CD4-positive, alpha-beta T cell (primary cell): ENCODE measurements around the gene CKAP2. TPM values are rescaled to one million over a fixed set of nuclear protein-coding genes. Genes with fewer than 3 reads are reported as not detected.

Source experiments
- ATAC-seq: fragments of 200-7000 bp; cut with Tn5 transposase; one replicate; pipeline ENCODE4 v1.10.0; 2022; ENCODE audit warnings: mild to moderate bottlenecking; ENCODE audit not compliant: poor library complexity
- CTCF ChIA-PET: fragments of 350-600 bp; sonication (Branson Sonifier 250); formaldehyde crosslinking; loops from one replicate; lab custom pipeline; 2021; ENCODE audit warnings: antibody characterized with exemption, inconsistent platforms; lab: Charles Lee
- POLR2A ChIA-PET: fragments of 350-600 bp; sonication (Branson Sonifier 250); formaldehyde crosslinking; loops from one replicate; lab custom pipeline; 2021; ENCODE audit warnings: antibody characterized with exemption, inconsistent platforms; lab: Charles Lee
- DNase-seq, 14 experiments: peaks; one replicate each; pipeline ENCODE4 v3.0.0-alpha.2; 2013 to 2020; ENCODE audit warnings: mixed read lengths in 2 of 14
- H3K27ac ChIP-seq, 2 donors: one replicate each; pipeline versions ENCODE4 v1.5.1 to v1.7.0; 2013; ENCODE audit warnings: low read length in 2 of 2, low read depth in 1 of 2, mild to moderate bottlenecking in 1 of 2
- H3K27me3 ChIP-seq, 2 experiments: 1 replicate in 1 of 2; 2 replicates in 1 of 2; pipeline versions ENCODE4 v1.6.1 to v1.7.0; 2013; ENCODE audit warnings: low read length in 2 of 2, control low read depth in 1 of 2, mild to moderate bottlenecking in 1 of 2, moderate library complexity in 1 of 2; ENCODE audit not compliant: insufficient read depth in 2 of 2, control insufficient read depth in 1 of 2
- H3K36me3 ChIP-seq: one replicate; pipeline ENCODE4 v1.6.1; 2013; ENCODE audit warnings: low read length, control low read depth; ENCODE audit not compliant: insufficient read depth
- H3K4me1 ChIP-seq: one replicate; pipeline ENCODE4 v1.6.1; 2013; ENCODE audit warnings: low read length, control low read depth; ENCODE audit not compliant: insufficient read depth
- H3K4me3 ChIP-seq: one replicate; pipeline ENCODE4 v1.5.1; 2013; ENCODE audit warnings: mild to moderate bottlenecking, low read length, moderate library complexity
- H3K9me3 ChIP-seq, 2 experiments: 1 replicate in 1 of 2; 2 replicates in 1 of 2; pipeline versions ENCODE4 v1.6.1 to v1.7.0; 2013; ENCODE audit warnings: low read length in 2 of 2, mild to moderate bottlenecking in 2 of 2, control low read depth in 1 of 2, moderate library complexity in 1 of 2; ENCODE audit not compliant: control insufficient read depth in 1 of 2, insufficient read depth in 1 of 2
- H3K27ac Mint-ChIP-seq: one replicate; pipeline ENCODE4 v1.8.0; 2020; ENCODE audit warnings: mixed read lengths
- H3K27me3 Mint-ChIP-seq: one replicate; pipeline ENCODE4 v1.8.0; 2021; ENCODE audit warnings: mixed read lengths
- H3K36me3 Mint-ChIP-seq: one replicate; pipeline ENCODE4 v1.8.0; 2021; ENCODE audit warnings: low read depth, mixed read lengths
- H3K4me1 Mint-ChIP-seq: one replicate; pipeline ENCODE4 v1.8.0; 2021; ENCODE audit warnings: low read depth, mixed read lengths
- H3K4me3 Mint-ChIP-seq: one replicate; pipeline ENCODE4 v1.8.0; 2020; ENCODE audit warnings: mild to moderate bottlenecking, mixed read lengths
- H3K9me3 Mint-ChIP-seq: one replicate; pipeline ENCODE4 v1.8.0; 2020; ENCODE audit warnings: mixed read lengths
- CTCF ChIP-seq: fragments of 200-600 bp; IDR thresholded peaks from one replicate; pipeline ENCODE4 v1.8.0; 2022; ENCODE audit warnings: antibody characterized with exemption, mild to moderate bottlenecking
- intact Hi-C, 2 experiments: fragments of 100-400 bp; cut with DNase I in 1 of 2; cut with micrococcal nuclease in 1 of 2; formaldehyde crosslinking; loops; one replicate each; pipeline versions ENCODE4 v1.15.1 to v1.9.0; 2023 to 2025; cut with DNase I, micrococcal nuclease
- total RNA-seq, 174 experiments: library from RNA in 2 of 174; stranded (reverse) in 2 of 174; gene quantifications; one replicate each; pipeline ENCODE4 v1.2.3 and lab custom pipeline; 2021 to 2026

CKAP2 gene
- total RNA-seq, 2 experiments from 2014 or later = 68.1 to 70.2 TPM

GRCh38 chr13:52414963-52415362 lies 40.3 kb upstream of the CKAP2 start:
- H3K9me3 ChIP-seq = no peaks in the 10 kb centered on the region
- H3K27me3 ChIP-seq = no peaks in the 10 kb centered on the region
- Mint-ChIP-seq H3K27ac (no peak overlapping the region), H3K27me3 (no peaks in the 10 kb centered on the region), H3K36me3 (peaks cover 74% of the 10 kb centered on the region), H3K4me1 (no peaks in the 10 kb centered on the region), H3K9me3 (no peaks in the 10 kb centered on the region), H3K4me3 (no peak overlapping the region)
- no peak for ATAC-seq
- peaks cover 46% of the 10 kb centered on the region for H3K36me3 ChIP-seq
- CTCF ChIA-PET = interaction anchor here (2.5 kb wide), 1 partner anchor 35 kb away, joined by 8 read pairs; the partner anchor contains the start of gene VPS36
- POLR2A ChIA-PET = no interaction called here
- no peak overlapping the region for H3K27ac ChIP-seq
- H3K4me3 ChIP-seq = no peak overlapping the region
- DNase-seq = no peak
- H3K4me1 ChIP-seq = no peaks in the 10 kb centered on the region
- intact Hi-C loops = loop anchor here in 1 of 2 experiments (10.0 kb wide), 1 partner anchor 670 kb away; no protein-coding TSS in a partner anchor
- TF ChIP-seq CTCF = no peak

- DNase-seq (no peak), ATAC-seq (no peak)
- H3K27ac Mint-ChIP-seq = no peak overlapping the region
- Histone ChIP-seq H3K4me1 (no peaks in the 10 kb centered on the region), H3K4me3 (no peak overlapping the region), H3K9me3 (no peaks in the 10 kb centered on the region), H3K36me3 (peaks cover 63% of the 10 kb centered on the region), H3K27ac (no peak overlapping the region), H3K27me3 (no peaks in the 10 kb centered on the region)
- H3K4me3 Mint-ChIP-seq = no peak overlapping the region
- no peaks in the 10 kb centered on the region for H3K4me1 Mint-ChIP-seq
- no peak for TF ChIP-seq CTCF
- no peaks in the 10 kb centered on the region for H3K27me3 Mint-ChIP-seq
- no peaks in the 10 kb centered on the region for H3K9me3 Mint-ChIP-seq
- POLR2A ChIA-PET = no interaction called here
- intact Hi-C loops = loop anchor here in 1 of 2 experiments (10.0 kb wide), 1 partner anchor 674 kb away; no protein-coding TSS in a partner anchor
- peaks cover 77% of the 10 kb centered on the region for H3K36me3 Mint-ChIP-seq
- CTCF ChIA-PET = no interaction called here
Observed at GRCh38 chr13:52419080-52419479, 36.2 kb upstream of the CKAP2 start.

GRCh38 chr13:52421216-52421615 lies 34.1 kb upstream of the CKAP2 start:
- no peak for TF ChIP-seq CTCF
- CTCF ChIA-PET = interaction anchor here (1.8 kb wide), 1 partner anchor 30 kb away, joined by 3 read pairs; no protein-coding TSS in a partner anchor
- Histone ChIP-seq H3K4me3 (no peak overlapping the region), H3K27me3 (no peaks in the 10 kb centered on the region), H3K9me3 (no peaks in the 10 kb centered on the region), H3K36me3 (peaks cover 49% of the 10 kb centered on the region), H3K27ac (no peak overlapping the region), H3K4me1 (no peaks in the 10 kb centered on the region)
- peaks cover 77% of the 10 kb centered on the region for H3K36me3 Mint-ChIP-seq
- H3K27me3 Mint-ChIP-seq = no peaks in the 10 kb centered on the region
- ATAC-seq (no peak), DNase-seq (no peak)
- H3K4me3 Mint-ChIP-seq = no peak overlapping the region
- no peak overlapping the region for H3K27ac Mint-ChIP-seq
- intact Hi-C loops = no loop called here
- POLR2A ChIA-PET = no interaction called here
- no peaks in the 10 kb centered on the region for H3K9me3 Mint-ChIP-seq
- no peaks in the 10 kb centered on the region for H3K4me1 Mint-ChIP-seq
